CD4-positive, alpha-beta T cell (primary cell): Measurements from ENCODE around the gene CD96. TPM values are rescaled to one million over a fixed set of nuclear protein-coding genes. Genes with fewer than 3 reads are reported as not detected.

Experiments
- ATAC-seq: fragments of 200-7000 bp; cut with Tn5 transposase; one replicate; pipeline ENCODE4 v1.10.0; 2022; ENCODE audit warnings: mild to moderate bottlenecking; ENCODE audit not compliant: poor library complexity
- CTCF ChIA-PET: fragments of 350-600 bp; sonication (Branson Sonifier 250); formaldehyde crosslinking; loops from one replicate; lab custom pipeline; 2021; ENCODE audit warnings: antibody characterized with exemption, inconsistent platforms; lab: Charles Lee
- POLR2A ChIA-PET: fragments of 350-600 bp; sonication (Branson Sonifier 250); formaldehyde crosslinking; loops from one replicate; lab custom pipeline; 2021; ENCODE audit warnings: antibody characterized with exemption, inconsistent platforms; lab: Charles Lee
- DNase-seq, 14 experiments: peaks; one replicate each; pipeline ENCODE4 v3.0.0-alpha.2; 2013 to 2020; ENCODE audit warnings: mixed read lengths in 2 of 14
- H3K27ac ChIP-seq, 2 donors: one replicate each; pipeline versions ENCODE4 v1.5.1 to v1.7.0; 2013; ENCODE audit warnings: low read length in 2 of 2, low read depth in 1 of 2, mild to moderate bottlenecking in 1 of 2
- H3K27me3 ChIP-seq, 2 experiments: 1 replicate in 1 of 2; 2 replicates in 1 of 2; pipeline versions ENCODE4 v1.6.1 to v1.7.0; 2013; ENCODE audit warnings: low read length in 2 of 2, control low read depth in 1 of 2, mild to moderate bottlenecking in 1 of 2, moderate library complexity in 1 of 2; ENCODE audit not compliant: insufficient read depth in 2 of 2, control insufficient read depth in 1 of 2
- H3K36me3 ChIP-seq: one replicate; pipeline ENCODE4 v1.6.1; 2013; ENCODE audit warnings: low read length, control low read depth; ENCODE audit not compliant: insufficient read depth
- H3K4me1 ChIP-seq: one replicate; pipeline ENCODE4 v1.6.1; 2013; ENCODE audit warnings: low read length, control low read depth; ENCODE audit not compliant: insufficient read depth
- H3K4me3 ChIP-seq: one replicate; pipeline ENCODE4 v1.5.1; 2013; ENCODE audit warnings: mild to moderate bottlenecking, low read length, moderate library complexity
- H3K9me3 ChIP-seq, 2 experiments: 1 replicate in 1 of 2; 2 replicates in 1 of 2; pipeline versions ENCODE4 v1.6.1 to v1.7.0; 2013; ENCODE audit warnings: low read length in 2 of 2, mild to moderate bottlenecking in 2 of 2, control low read depth in 1 of 2, moderate library complexity in 1 of 2; ENCODE audit not compliant: control insufficient read depth in 1 of 2, insufficient read depth in 1 of 2
- H3K27ac Mint-ChIP-seq: one replicate; pipeline ENCODE4 v1.8.0; 2020; ENCODE audit warnings: mixed read lengths
- H3K27me3 Mint-ChIP-seq: one replicate; pipeline ENCODE4 v1.8.0; 2021; ENCODE audit warnings: mixed read lengths
- H3K36me3 Mint-ChIP-seq: one replicate; pipeline ENCODE4 v1.8.0; 2021; ENCODE audit warnings: low read depth, mixed read lengths
- H3K4me1 Mint-ChIP-seq: one replicate; pipeline ENCODE4 v1.8.0; 2021; ENCODE audit warnings: low read depth, mixed read lengths
- H3K4me3 Mint-ChIP-seq: one replicate; pipeline ENCODE4 v1.8.0; 2020; ENCODE audit warnings: mild to moderate bottlenecking, mixed read lengths
- H3K9me3 Mint-ChIP-seq: one replicate; pipeline ENCODE4 v1.8.0; 2020; ENCODE audit warnings: mixed read lengths
- CTCF ChIP-seq: fragments of 200-600 bp; IDR thresholded peaks from one replicate; pipeline ENCODE4 v1.8.0; 2022; ENCODE audit warnings: antibody characterized with exemption, mild to moderate bottlenecking
- intact Hi-C, 2 experiments: fragments of 100-400 bp; cut with DNase I in 1 of 2; cut with micrococcal nuclease in 1 of 2; formaldehyde crosslinking; loops; one replicate each; pipeline versions ENCODE4 v1.15.1 to v1.9.0; 2023 to 2025; cut with DNase I, micrococcal nuclease
- total RNA-seq, 174 experiments: library from RNA in 2 of 174; stranded (reverse) in 2 of 174; gene quantifications; one replicate each; pipeline ENCODE4 v1.2.3 and lab custom pipeline; 2021 to 2026

The CD96 gene
- total RNA-seq, 2 experiments from 2014 or later = 194 to 205 TPM

GRCh38 chr3:111584744-111585143 is 42.7 kb downstream of the CD96 start:
- Mint-ChIP-seq H3K4me3 (no peak overlapping the region), H3K27me3 (no peaks in the 10 kb centered on the region), H3K36me3 (peaks cover 97% of the 10 kb centered on the region), H3K4me1 (peaks cover 59% of the 10 kb centered on the region), H3K9me3 (no peaks in the 10 kb centered on the region), H3K27ac (peak overlapping the region; percentile 31)
- no peak for TF ChIP-seq CTCF
- no peak overlapping the region for H3K4me3 ChIP-seq
- CTCF ChIA-PET = interaction anchor here (0.9 kb wide), 1 partner anchor 32 kb away, joined by 3 read pairs; no protein-coding TSS in a partner anchor
- no peak overlapping the region for H3K27ac ChIP-seq
- no peaks in the 10 kb centered on the region for H3K9me3 ChIP-seq
- intact Hi-C loops = no loop called here
- POLR2A ChIA-PET = no interaction called here
- peaks cover 82% of the 10 kb centered on the region for H3K36me3 ChIP-seq
- H3K4me1 ChIP-seq = no peaks in the 10 kb centered on the region
- no peak for DNase-seq
- no peaks in the 10 kb centered on the region for H3K27me3 ChIP-seq
- no peak for ATAC-seq

GRCh38 chr3:111585217-111585616 is 43.2 kb downstream of the CD96 start:
- Mint-ChIP-seq H3K27me3 (no peaks in the 10 kb centered on the region), H3K27ac (no peak overlapping the region), H3K4me1 (peaks cover 55% of the 10 kb centered on the region), H3K36me3 (peaks cover 97% of the 10 kb centered on the region), H3K4me3 (no peak overlapping the region), H3K9me3 (no peaks in the 10 kb centered on the region)
- no peaks in the 10 kb centered on the region for H3K4me1 ChIP-seq
- H3K36me3 ChIP-seq = peaks cover 81% of the 10 kb centered on the region
- no peak overlapping the region for H3K4me3 ChIP-seq
- ChIA-PET CTCF (interaction anchor here (0.8 to 1.5 kb wide), 3 partner anchors 14 to 31 kb away, joined by 3 to 5 read pairs (median 3); no protein-coding TSS in a partner anchor), POLR2A (no interaction called here)
- no peaks in the 10 kb centered on the region for H3K27me3 ChIP-seq
- intact Hi-C loops = no loop called here
- no peak for DNase-seq
- no peak for TF ChIP-seq CTCF
- no peaks in the 10 kb centered on the region for H3K9me3 ChIP-seq
- no peak for ATAC-seq
- H3K27ac ChIP-seq = no peak overlapping the region

GRCh38 chr3:111588527-111588926 is 46.5 kb downstream of the CD96 start:
- Mint-ChIP-seq H3K27ac (peak overlapping the region; percentile 1), H3K4me3 (no peak overlapping the region), H3K9me3 (no peaks in the 10 kb centered on the region), H3K4me1 (peaks cover 39% of the 10 kb centered on the region), H3K27me3 (no peaks in the 10 kb centered on the region), H3K36me3 (peaks cover 95% of the 10 kb centered on the region)
- intact Hi-C loops = no loop called here
- Histone ChIP-seq H3K36me3 (peaks cover 65% of the 10 kb centered on the region), H3K27ac (no peak overlapping the region), H3K9me3 (no peaks in the 10 kb centered on the region), H3K4me1 (peaks cover 3% of the 10 kb centered on the region), H3K4me3 (no peak overlapping the region), H3K27me3 (no peaks in the 10 kb centered on the region)
- DNase-seq (no peak), ATAC-seq (no peak)
- CTCF ChIA-PET = interaction anchor here (0.6 to 2.2 kb wide), 3 partner anchors 11 to 702 kb away, joined by 3 to 7 read pairs (median 3); no protein-coding TSS in a partner anchor
- no peak for TF ChIP-seq CTCF
- POLR2A ChIA-PET = no interaction called here
